H9 (cell line): ENCODE measurements around the gene CSNK1E. TPM values are rescaled to one million over a fixed set of nuclear protein-coding genes. Genes with fewer than 3 reads are reported as not detected.
A peak's percentile ranks its signal among the peaks of the same experiment; 100 is the strongest.

Source experiments
- DNase-seq: peaks from one replicate; pipeline ENCODE4 v3.0.0-alpha.2; 2017
- H2AFZ ChIP-seq: one replicate; pipeline ENCODE4 v1.6.1; 2013; ENCODE audit warnings: mild to moderate bottlenecking, low read length, control low read depth, moderate library complexity
- H2AK5ac ChIP-seq: 2 replicates; pipeline ENCODE4 v1.6.1; 2013; ENCODE audit warnings: low read length, control low read depth, mixed read lengths; ENCODE audit not compliant: insufficient read length
- H2BK120ac ChIP-seq: one replicate; pipeline ENCODE4 v1.6.1; 2013; ENCODE audit warnings: low read depth, mild to moderate bottlenecking, low read length, control low read depth, inconsistent platforms; ENCODE audit not compliant: poor library complexity, severe bottlenecking
- H2BK12ac ChIP-seq: 2 replicates; pipeline ENCODE4 v1.6.1; 2013; ENCODE audit warnings: low read length, control low read depth, mixed read lengths, low read depth; ENCODE audit not compliant: insufficient read length
- H2BK15ac ChIP-seq: 2 replicates; pipeline ENCODE4 v1.6.1; 2013; ENCODE audit warnings: low read depth, low read length, control low read depth
- H2BK20ac ChIP-seq: one replicate; pipeline ENCODE4 v1.6.1; 2013; ENCODE audit warnings: low read depth, mild to moderate bottlenecking, low read length, control low read depth, inconsistent platforms; ENCODE audit not compliant: poor library complexity, severe bottlenecking
- H2BK5ac ChIP-seq: 2 replicates; pipeline ENCODE4 v1.6.1; 2013; ENCODE audit warnings: low read length, control low read depth, mixed read lengths; ENCODE audit not compliant: insufficient read length
- H3K14ac ChIP-seq: 2 replicates; pipeline ENCODE4 v1.6.1; 2013; ENCODE audit warnings: low read length, control low read depth; ENCODE audit not compliant: insufficient read depth
- H3K18ac ChIP-seq: 2 replicates; pipeline ENCODE4 v1.6.1; 2013; ENCODE audit warnings: low read depth, mild to moderate bottlenecking, mixed read lengths, low read length, control low read depth; ENCODE audit not compliant: insufficient read length
- H3K23ac ChIP-seq: 2 replicates; pipeline ENCODE4 v1.6.1; 2013; ENCODE audit warnings: low read length, control low read depth, mixed read lengths, low read depth; ENCODE audit not compliant: insufficient read length
- H3K23me2 ChIP-seq: 2 replicates; pipeline ENCODE4 v1.6.1; 2013; ENCODE audit warnings: low read depth, mild to moderate bottlenecking, mixed read lengths, low read length, control low read depth; ENCODE audit not compliant: insufficient read length, poor library complexity, severe bottlenecking
- H3K27ac ChIP-seq: 2 replicates; pipeline ENCODE4 v1.5.1; 2013; ENCODE audit warnings: low read length, control low read depth, mixed read lengths, low read depth; ENCODE audit not compliant: insufficient read length
- H3K27me3 ChIP-seq: 2 replicates; pipeline ENCODE4 v1.6.1; 2013; ENCODE audit warnings: low read length, control low read depth, inconsistent platforms; ENCODE audit not compliant: insufficient read depth
- H3K4ac ChIP-seq: 2 replicates; pipeline ENCODE4 v1.6.1; 2013; ENCODE audit warnings: low read depth, mild to moderate bottlenecking, control low read depth, inconsistent platforms, low read length, moderate library complexity
- H3K4me1 ChIP-seq: 2 replicates; pipeline ENCODE4 v1.6.1; 2013; ENCODE audit warnings: low read length, control low read depth, inconsistent platforms; ENCODE audit not compliant: insufficient read depth
- H3K4me2 ChIP-seq: 2 replicates; pipeline ENCODE4 v1.6.1; 2013; ENCODE audit warnings: low read length, control low read depth, mixed read lengths; ENCODE audit not compliant: insufficient read length, insufficient read depth
- H3K56ac ChIP-seq: 2 replicates; pipeline ENCODE4 v1.6.1; 2013; ENCODE audit warnings: low read depth, mild to moderate bottlenecking, mixed read lengths, low read length, control low read depth; ENCODE audit not compliant: insufficient read length
- H3K79me1 ChIP-seq: 2 replicates; pipeline ENCODE4 v1.6.1; 2013; ENCODE audit warnings: low read depth, mild to moderate bottlenecking, moderate library complexity, low read length, control low read depth, inconsistent platforms; ENCODE audit not compliant: insufficient read depth, poor library complexity, severe bottlenecking
- H3K79me2 ChIP-seq: 2 replicates; pipeline ENCODE4 v1.6.1; 2013; ENCODE audit warnings: low read length, control low read depth, inconsistent platforms; ENCODE audit not compliant: insufficient read depth
- H3K9ac ChIP-seq: 2 replicates; pipeline ENCODE4 v1.6.1; 2013; ENCODE audit warnings: low read length, control low read depth, mixed read lengths; ENCODE audit not compliant: insufficient read length; ENCODE audit errors: extremely low read depth
- H3K9me3 ChIP-seq: one replicate; pipeline ENCODE4 v1.6.1; 2013; ENCODE audit warnings: low read depth, low read length, inconsistent platforms; ENCODE audit not compliant: control insufficient read depth
- H3T11ph ChIP-seq: one replicate; pipeline ENCODE4 v1.6.1; 2013; ENCODE audit warnings: mild to moderate bottlenecking, low read length, control low read depth, inconsistent platforms
- H4K20me1 ChIP-seq: one replicate; pipeline ENCODE4 v1.6.1; 2013; ENCODE audit not compliant: control insufficient read depth, insufficient read length, insufficient read depth
- H4K5ac ChIP-seq: 2 replicates; pipeline ENCODE4 v1.6.1; 2013; ENCODE audit warnings: low read depth, mild to moderate bottlenecking, mixed read lengths, low read length, control low read depth; ENCODE audit not compliant: insufficient read length
- H4K8ac ChIP-seq: replicated peaks from 2 replicates; pipeline ENCODE4 v1.6.1; 2013; ENCODE audit warnings: low read length, control low read depth, mixed read lengths, low read depth; ENCODE audit not compliant: insufficient read length
- H4K91ac ChIP-seq: 2 replicates; pipeline ENCODE4 v1.6.1; 2013; ENCODE audit warnings: low read depth, mild to moderate bottlenecking, moderate library complexity, mixed read lengths, low read length, control low read depth; ENCODE audit not compliant: insufficient read length
- H3K27ac Mint-ChIP-seq, 3 experiments: 2 replicates in 2 of 3; 3 replicates in 1 of 3; pipeline ENCODE4 v1.8.0; 2020 to 2021; ENCODE audit warnings: mixed read lengths in 3 of 3, mild to moderate bottlenecking in 1 of 3, moderate library complexity in 1 of 3
- H3K27me3 Mint-ChIP-seq: 2 replicates; pipeline ENCODE4 v1.8.0; 2021; ENCODE audit warnings: low read depth, mild to moderate bottlenecking, moderate library complexity, mixed read lengths
- H3K36me3 Mint-ChIP-seq, 3 experiments: 2 replicates in 2 of 3; 3 replicates in 1 of 3; pipeline ENCODE4 v1.8.0; 2020 to 2021; ENCODE audit warnings: low read depth in 3 of 3, mixed read lengths in 3 of 3; ENCODE audit not compliant: insufficient read depth in 1 of 3
- H3K4me1 Mint-ChIP-seq, 2 experiments: 2 replicates each; pipeline ENCODE4 v1.8.0; 2020; ENCODE audit warnings: mixed read lengths in 2 of 2
- H3K4me3 Mint-ChIP-seq, 2 experiments: 2 replicates in 1 of 2; 3 replicates in 1 of 2; pipeline ENCODE4 v1.8.0; 2020 to 2021; ENCODE audit warnings: mild to moderate bottlenecking in 2 of 2, mixed read lengths in 2 of 2, moderate library complexity in 1 of 2
- H3K9me3 Mint-ChIP-seq, 2 experiments: 2 replicates in 1 of 2; 3 replicates in 1 of 2; pipeline ENCODE4 v1.8.0; 2020; ENCODE audit warnings: mild to moderate bottlenecking in 2 of 2, mixed read lengths in 2 of 2, moderate library complexity in 1 of 2
- CTCF ChIP-seq: fragments of 200-600 bp; sonication (generic); conservative IDR thresholded peaks from 3 replicates; pipeline ENCODE4 v1.8.0; 2021; ENCODE audit warnings: antibody characterized with exemption, mild to moderate bottlenecking
- WGBS: extraction: QIAGEN DNeasy Blood & Tissue Kit; methylation state at CpG from one replicate; pipeline ENCODE4 v1.1.7; 2013; ENCODE audit warnings: missing lambda C conversion rate, low lambda C conversion rate, mixed read lengths; ENCODE audit not compliant: insufficient read length; ENCODE audit errors: extremely low coverage; 5-methylcytosine and 5-hydroxymethylcytosine counted together
- total RNA-seq: library from RNA; stranded (reverse); gene quantifications from 2 replicates; pipeline ENCODE4 v1.2.1, GENCODE V29; 2021

Gene CSNK1E
- total RNA-seq, 1 experiment from 2014 or later: 236 TPM

GRCh38 chr22:38300946-38301345 is 16.3 kb downstream of the CSNK1E start:
- Histone ChIP-seq H4K8ac (no peak overlapping the region), H2BK5ac (no peak overlapping the region), H3K4ac (no peak overlapping the region), H3K23ac (no peak overlapping the region), H2BK12ac (no peak overlapping the region), H2BK20ac (no peak overlapping the region), H3K4me2 (no peak overlapping the region), H3K23me2 (no peaks in the 10 kb centered on the region), H2AK5ac (no peak overlapping the region), H4K91ac (no peak overlapping the region), H3K9me3 (no peaks in the 10 kb centered on the region), H3K27me3 (no peaks in the 10 kb centered on the region), H4K20me1 (peaks cover 7% of the 10 kb centered on the region), H2BK120ac (no peak overlapping the region), H3K9ac (no peak overlapping the region), H3K14ac (no peak overlapping the region), H4K5ac (no peak overlapping the region), H2BK15ac (no peak overlapping the region), H3K79me1 (peaks cover 6% of the 10 kb centered on the region), H3K27ac (no peak overlapping the region), H3K4me1 (no peaks in the 10 kb centered on the region; the same call in 1 of the 2 replicates), H3K18ac (no peak overlapping the region), H2AFZ (no peak overlapping the region), H3T11ph (no peak overlapping the region), H3K56ac (no peak overlapping the region), H3K79me2 (peaks cover 25% of the 10 kb centered on the region; the same call in 1 of the 2 replicates)
- Mint-ChIP-seq H3K4me3 (no peak overlapping the region), H3K9me3 (no peaks in the 10 kb centered on the region; a peak in 1 of 5 replicates), H3K27ac (peak overlapping the region; percentile 75 to 85 (median 79); a peak in 4 of 7 replicates), H3K36me3 (peaks cover 59 to 93% (median 93%) of the 10 kb centered on the region in 3 experiments), H3K27me3 (no peaks in the 10 kb centered on the region), H3K4me1 (peaks cover 15 to 29% of the 10 kb centered on the region in 2 experiments)
- no peak for TF ChIP-seq CTCF
- DNase-seq: no peak
- WGBS: no CpG with 5 or more reads among the region's 3 CpGs
